T-helper 1 cell (primary cell): ENCODE results near the gene FAM120AOS.

ENCODE experiments used
- DNase-seq, 5 donors: peaks; one replicate each; pipeline ENCODE4 v3.0.0-alpha.2; 2012 to 2020
- total RNA-seq, 4 donors: gene quantifications; one replicate each; lab custom pipeline; 2026; lab: John Stamatoyannopoulos, UW

Gene FAM120AOS
- total RNA-seq = 73.1 to 85.1 (median 75.5) reads per million in 4 donors

DNA sequence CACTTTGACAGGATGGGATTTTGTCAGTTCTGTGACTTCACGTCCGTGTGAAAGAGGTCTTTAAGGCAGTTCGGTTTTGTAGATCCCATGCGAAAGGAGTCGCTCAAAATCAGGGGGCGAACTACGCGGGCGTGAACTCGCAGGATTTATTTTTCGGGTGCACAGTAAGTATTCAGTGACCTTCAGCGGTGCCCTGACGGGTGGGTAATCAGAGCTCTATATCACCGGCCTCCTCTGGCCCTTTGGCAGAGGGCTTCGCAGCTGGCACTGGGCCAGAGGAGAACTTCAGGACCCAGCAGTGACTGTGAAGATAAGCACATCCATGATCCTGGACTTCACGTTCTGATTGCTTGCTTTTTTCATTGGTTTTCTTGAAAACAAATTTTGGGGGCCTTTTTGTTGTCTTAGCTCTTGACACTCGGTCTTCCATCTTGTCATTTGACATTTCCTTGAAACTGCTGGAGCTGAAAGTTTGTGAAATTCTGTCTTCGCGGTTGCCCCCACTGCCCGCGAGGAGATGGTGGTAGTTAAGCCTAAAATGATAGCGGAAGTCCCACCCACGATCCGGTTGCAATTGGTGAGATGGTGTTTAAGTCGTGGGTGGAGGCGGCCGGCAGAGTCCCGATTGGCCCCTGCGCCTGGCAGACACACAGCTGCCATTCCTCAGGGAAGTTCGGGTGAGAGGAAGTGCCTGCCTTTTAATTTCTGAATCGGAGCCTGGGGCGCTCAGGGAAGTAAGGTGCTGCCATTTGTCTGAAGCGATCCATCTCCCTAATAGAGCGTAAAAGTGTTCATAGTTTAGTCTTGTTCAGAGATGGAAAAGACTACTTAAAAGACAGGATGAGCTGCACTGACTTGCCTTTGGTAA, at the start of gene FAM120AOS:
Gene FAM120AOS (minus strand): TSS at position 535 of the 868 bp plus-strand sequence. CDS start 872 bp downstream, outside the sequence.
- DNase-seq = peak; percentile 73 to 88 (median 82)

DNA sequence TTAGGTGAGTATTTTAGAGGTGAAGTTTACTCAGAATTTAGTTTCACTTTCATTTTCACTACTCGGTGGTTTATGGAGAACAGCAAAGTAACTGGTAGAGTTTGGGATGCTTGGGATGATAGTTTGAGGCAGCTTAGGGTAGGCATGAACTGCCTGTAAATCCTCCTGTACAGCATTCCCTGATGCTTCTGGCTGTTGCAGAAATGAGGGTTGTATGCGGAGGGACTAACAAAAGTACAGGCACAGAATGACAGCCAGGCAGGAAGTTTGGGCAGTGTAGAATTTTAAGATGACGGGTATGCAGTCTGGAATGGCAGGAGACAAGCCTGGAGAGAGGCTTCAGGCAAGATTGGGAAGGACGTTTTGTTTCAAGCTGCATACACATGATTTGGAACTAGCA, 48.0 kb upstream of the FAM120AOS start:
- peak in 1 of 5 donors; percentile 19 for DNase-seq

DNA sequence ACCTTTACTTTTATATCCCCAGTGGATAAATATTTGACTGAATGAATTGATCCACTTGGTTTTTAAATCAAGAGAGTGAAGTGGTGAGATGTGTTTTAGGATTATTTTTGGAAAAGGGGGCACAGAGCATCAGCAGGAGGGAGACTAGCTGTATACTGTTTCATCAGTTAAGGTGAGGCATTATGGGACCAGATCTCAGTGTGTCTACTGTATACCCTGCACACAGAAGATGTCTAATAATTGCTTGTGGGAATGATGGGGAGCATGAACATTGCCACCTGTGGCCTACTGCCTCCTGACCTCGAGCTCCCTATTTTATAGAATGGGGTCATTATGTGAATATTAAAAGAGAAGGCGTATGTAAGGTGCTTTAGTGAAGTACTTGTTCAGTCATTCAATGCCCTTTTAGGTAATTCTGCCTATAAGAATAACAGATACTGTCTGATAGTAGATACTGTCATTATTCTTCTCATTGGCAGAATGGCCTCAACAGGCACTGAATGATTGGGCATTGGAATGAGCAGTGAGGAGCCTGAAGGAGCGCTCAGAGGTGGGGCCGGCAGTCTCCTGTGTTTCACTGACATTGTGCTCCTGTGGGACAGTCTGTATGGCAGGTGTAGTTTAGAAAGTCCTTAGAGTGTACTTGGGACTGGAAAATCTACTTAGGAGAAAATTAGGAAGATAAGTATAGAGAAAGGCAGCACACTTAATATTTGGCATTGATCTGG, 47.4 kb upstream of the FAM120AOS start:
- DNase-seq = no peak

DNA sequence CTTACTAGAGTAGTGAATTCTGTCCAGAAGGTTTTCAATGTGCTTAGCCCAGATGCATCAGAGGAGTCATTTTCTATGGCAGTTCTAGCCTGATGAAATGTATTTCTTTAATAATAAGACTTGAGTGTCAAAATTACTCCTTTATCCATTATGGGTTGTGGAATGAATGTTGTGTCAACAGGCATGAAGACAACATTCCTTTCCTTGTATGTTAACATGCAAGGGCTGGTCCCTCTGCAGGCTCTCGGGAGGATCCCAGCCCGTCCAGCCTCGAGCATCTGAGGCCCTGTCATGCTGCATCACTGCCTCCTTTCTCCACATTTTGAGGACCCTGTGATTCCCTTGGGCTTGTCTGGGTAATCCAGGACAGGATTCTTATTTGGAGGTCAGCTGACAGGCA, 42.9 kb upstream of the FAM120AOS start:
- DNase-seq = no peak

DNA sequence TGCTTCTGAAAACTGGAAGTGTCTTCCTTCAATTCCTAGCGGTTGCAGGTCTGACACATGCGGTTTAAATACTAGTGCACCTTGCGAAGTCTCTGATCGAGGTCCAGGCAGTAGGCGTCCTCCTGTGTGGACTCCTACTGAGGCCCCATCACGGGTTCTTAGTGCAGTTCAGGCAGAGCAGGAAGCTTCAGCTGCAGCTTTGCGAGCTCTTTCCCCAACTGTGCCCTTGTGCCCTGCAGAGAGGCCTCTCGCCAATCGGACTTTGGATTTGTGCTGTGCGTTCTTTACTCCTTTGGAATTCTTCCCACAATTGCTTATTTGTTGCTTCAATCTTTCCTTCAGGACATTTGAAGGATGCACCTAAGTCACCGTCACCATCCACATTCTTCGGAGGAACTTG, 40.6 kb upstream of the FAM120AOS start:
- DNase-seq = no peak

DNA sequence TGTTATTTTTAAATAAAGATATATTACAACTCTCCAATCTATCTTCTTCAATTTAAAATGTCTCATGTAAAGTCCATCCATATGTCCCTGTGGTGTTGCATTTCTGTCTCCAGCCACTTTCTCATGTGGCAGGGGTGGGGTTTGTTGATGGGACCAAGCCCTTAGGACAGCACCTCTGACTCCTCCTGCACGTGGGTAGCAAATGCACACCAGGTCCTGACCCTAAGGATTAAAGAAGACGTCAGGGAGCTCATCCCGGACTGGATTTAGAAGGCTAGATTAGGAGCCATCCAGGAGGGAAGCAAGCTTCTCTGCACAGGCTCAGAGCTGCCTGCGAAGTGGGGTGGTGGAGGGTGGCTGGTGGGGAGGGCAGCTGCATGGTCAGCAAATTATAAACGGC, 38.9 kb upstream of the FAM120AOS start:
- DNase-seq = no peak

DNA sequence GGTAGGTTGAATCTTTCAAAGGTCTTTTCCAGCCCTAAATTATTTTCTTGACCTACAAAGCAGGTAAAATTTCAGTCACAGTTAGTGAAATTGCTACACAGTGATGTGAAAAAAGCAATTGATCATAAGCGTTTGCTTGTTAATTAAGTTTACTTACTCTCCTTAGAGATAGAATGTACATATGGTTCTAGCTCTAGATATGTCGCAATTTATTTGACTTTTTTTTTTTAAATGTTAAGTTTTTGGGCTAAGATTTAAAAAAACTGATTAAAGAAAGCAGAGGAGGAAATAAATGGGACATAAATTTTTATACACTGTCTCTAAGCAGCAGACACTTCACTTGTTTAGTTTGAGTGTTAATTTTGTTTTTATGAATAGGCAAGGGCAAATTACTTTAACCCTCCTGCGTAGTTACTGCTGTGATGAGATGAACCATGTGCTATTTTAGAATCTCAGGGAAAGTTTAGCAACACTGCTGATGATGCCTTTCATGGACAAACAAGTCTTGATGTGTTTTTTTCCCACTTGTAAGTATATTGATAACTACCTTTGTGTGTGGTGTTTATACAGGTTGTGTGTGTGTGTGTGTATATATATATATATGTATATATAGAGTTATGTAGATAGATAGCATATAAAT, 38.3 kb upstream of the FAM120AOS start:
- no peak for DNase-seq

DNA sequence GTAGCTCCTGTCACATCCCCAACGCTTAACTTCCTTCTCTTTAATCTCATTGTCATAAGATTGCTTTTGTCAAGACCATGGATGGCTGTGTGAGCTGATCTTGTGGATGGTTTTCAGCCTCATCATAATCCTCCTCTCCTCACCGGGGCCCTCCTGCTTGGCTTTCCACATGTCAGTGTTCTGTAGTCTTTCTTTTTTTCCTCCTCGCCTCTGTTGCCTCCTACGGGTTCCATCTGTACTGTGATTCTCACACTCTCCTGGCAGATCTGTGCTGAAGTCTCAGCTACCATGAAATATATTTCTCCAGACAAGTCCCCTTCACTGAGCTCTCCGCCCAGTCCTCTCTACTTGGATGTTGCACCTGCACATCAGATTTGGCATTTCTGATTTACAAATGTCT, 34.9 kb upstream of the FAM120AOS start:
- DNase-seq = no peak

DNA sequence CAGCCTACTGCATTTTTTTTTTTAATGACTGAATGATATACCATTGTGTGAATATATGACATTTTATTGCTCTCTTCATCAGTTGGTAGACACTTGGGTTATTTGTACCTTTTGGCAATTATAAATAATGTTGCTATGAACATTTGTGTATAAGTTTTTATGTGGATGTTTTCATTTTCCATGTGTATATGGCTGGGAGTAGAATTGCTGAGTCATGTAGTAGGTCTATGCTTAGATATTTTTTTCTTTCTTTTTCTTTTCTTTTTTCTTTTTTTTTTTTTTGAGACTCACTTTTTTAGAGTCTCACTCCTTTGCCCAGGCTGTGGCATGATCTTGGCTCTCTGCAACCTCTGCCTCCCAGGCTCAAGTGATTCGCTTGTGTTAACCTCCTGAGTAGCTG, 32.9 kb upstream of the FAM120AOS start:
- DNase-seq = no peak

DNA sequence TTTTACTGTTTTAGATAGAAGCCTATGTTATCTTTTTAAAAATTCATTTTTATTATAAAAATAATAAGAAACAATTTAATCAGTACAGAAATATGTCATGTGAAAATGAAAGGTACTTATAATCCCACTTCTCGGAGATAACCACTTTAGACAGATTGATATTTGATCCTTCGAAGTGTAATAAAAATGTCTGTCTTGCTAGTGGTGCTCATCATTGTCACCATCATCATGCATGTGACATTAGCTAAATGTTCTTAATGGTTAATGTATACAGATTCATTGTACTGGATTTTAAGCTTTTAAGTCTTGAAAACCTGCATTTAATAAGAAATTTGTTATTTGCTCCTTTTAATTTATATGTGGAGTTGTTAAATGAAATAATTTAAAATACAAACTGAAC, 30.1 kb upstream of the FAM120AOS start:
- no peak for DNase-seq

DNA sequence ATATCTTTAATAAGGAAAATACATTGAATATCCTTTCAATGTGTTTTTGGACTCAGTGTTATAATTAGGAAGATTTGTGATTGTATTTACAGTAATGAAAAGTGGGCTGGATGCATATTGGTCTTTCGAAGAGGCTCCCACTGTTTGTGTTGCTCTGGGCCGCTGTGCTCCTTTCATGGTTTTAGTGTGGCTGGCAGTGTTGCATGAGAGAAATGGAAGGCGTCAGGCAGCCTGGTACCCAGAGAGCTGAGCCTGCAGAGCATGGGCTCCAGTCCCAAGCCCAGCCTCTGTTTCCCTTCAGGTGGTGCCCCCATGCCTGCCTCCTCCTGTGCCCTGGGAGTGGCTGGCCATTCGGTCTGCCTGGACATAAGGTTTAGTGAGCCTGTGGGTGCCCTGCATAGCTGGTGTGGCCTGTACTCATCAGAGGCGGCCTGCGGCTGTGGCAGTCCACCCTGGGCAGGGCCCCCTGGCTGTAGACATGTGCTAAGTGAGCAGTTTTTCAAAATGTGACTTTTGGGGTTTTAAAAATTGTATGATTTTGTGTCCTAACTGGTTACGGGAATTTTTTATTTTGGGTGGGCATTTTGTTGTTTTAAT, 27.4 kb upstream of the FAM120AOS start:
- no peak for DNase-seq

DNA sequence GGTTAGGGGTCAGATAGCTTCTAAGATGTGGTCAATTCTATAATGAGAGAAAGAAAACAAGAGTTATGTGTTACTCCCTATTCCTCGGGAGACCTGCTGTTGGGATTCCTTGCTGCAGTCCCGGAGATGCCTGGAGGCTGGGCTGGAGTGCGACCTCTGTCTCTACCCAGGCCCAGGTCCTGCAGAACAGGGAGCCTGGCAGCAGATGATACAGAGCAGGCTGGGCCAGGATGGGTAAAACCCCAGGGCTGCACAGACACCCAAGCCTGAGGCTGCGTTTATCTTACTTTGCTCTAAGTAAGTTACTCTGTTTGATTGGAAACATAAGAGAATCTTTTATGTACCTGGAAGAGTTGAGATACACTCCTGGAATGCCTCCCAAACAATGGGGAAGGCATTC, 26.9 kb upstream of the FAM120AOS start:
- no peak for DNase-seq

DNA sequence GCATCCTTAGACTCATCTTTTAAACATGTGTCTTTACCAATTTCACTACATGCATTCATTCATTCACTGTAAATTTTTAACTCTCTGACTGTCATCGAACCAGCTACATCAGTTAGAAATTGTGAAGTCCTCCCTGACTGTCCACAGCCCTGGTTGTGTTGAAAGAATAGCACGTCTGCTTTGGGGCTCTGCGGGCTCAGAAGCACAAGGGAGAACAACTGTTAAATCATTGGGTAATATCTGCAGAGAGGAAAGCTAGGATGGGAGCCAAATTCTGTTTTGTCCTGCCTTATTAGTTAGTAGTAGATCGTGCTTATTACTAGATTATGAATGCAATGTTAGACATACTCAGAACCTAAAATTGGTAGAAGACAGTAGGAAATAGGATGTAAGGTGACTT, 26.3 kb upstream of the FAM120AOS start:
- DNase-seq = no peak

DNA sequence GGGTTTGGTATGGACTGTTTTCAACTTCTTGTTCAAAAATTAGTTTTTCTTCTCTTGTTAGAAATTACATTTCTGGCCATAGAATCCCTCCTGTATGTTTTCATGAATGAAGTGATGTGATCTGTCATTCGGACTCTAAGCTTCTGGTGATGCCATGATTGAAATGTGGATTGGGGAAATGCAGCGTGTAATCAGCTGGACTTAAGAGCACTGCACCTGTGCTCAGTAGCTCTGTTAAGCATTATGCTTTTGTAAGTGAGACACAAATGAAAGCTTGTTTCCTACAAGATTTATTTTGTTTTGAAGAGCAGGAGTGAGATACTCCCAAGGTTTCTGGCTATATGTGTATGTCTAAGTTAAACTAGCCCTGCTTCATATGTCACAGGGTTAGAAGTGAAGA, 24.0 kb upstream of the FAM120AOS start:
- no peak for DNase-seq

DNA sequence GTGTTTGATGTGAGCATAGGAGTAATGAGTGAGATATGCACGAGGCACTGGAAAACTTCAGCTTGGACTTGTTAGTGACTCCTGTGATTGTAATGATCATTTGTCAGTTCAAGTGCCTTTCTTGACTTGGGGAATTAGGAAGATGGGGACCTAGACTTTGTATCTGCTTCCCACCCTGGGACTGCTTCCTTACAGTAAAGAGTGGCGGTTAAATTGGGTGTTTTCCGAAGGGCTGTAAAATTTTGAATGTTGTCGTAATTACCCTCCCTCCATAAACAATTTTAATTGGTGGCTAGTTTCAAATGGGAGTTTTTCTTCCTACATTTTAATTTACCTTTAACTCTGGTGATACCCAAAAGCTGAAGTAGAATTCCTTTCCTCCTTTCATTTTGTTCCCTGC, 23.5 kb upstream of the FAM120AOS start:
- no peak for DNase-seq

DNA sequence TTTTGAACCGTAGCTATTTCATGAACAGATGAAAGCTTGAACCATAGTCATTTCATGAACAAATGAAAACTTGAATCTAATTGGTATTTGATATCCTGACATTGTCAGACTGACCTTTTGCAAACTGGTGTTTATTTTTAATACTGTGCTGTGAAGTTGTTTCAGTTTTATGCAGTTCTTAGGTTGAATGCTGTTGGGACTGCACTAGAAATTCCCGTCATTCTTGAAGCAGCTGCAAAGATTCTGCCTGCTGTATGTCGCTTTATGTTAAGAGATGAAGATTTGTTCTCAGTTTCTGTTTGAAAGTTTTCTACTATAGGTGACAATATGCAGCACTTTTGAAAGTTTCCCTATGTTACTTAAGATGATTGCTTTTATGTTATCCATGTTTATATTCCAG, 22.5 kb upstream of the FAM120AOS start:
- no peak for DNase-seq

DNA sequence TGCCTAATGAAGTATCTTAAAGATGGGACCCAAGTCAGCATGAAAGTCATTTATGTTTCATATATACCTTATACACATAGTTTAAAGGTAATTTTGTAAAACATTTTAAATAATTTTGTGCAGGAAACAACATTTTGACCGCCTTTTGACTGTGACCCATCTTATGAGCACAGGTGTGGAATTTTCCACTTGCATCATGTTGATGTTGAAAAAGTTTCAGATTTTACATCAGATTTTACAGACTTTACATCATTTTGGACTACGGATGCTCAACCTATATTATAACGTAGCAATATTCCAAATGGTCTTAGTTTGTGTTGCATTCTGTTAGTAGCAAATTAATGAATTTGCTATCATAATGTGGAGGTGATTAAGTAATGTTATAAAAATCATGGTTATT, 21.7 kb upstream of the FAM120AOS start:
- no peak for DNase-seq

DNA sequence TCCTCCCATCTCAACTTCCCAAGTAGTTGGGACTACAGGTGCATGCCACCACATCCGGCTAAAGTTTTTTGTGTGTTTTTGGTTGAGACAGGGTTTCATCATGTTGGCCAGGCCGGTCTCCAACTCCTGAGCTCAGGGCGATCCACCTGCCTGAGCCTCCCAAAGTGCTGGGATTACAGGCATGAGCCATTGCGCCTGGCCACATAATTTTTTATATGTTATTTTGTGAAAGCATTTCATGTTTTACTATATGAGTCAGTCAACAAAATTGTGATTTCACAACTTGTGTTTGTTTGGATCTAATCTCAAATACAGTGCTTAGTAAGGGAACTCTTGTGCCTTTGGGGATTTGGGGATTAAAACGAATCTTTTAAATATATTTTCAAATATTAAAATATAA, 20.0 kb upstream of the FAM120AOS start:
- no peak for DNase-seq

DNA sequence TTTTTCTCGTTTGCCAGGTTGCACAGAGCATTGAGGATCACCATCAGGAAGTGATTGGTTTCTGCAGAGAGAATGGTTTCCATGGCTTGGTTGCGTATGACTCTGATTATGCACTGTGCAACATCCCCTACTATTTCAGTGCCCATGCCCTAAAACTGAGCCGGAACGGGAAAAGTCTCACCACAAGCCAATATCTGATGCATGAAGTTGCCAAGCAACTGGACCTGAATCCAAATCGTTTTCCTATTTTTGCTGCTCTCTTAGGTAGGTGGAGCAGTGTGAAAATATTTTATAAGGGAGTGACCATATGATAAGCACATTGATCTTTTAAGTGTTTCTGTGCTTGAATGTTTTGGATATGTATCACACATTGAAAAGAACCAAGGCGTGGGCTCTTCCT, 17.7 kb upstream of the FAM120AOS start:
- no peak for DNase-seq

DNA sequence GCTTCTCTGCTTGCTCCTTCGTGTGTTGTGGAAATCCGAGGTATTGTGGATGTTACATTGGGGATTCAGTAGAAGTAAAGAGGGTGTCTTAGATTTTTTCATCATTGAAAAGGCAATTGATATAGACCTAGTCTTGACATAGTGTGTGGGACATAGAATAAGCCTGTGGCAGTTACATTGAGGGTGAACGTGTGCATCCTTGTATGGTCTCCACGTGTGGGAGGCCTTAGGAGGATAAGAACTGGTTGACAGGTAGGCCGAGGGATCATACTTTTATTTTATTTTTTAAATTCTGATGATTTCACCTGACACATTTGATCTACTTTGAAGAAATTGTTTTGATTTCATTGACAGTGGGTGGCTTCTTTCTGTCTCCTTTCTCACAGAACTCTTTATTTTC, 17.0 kb upstream of the FAM120AOS start:
- DNase-seq = no peak

DNA sequence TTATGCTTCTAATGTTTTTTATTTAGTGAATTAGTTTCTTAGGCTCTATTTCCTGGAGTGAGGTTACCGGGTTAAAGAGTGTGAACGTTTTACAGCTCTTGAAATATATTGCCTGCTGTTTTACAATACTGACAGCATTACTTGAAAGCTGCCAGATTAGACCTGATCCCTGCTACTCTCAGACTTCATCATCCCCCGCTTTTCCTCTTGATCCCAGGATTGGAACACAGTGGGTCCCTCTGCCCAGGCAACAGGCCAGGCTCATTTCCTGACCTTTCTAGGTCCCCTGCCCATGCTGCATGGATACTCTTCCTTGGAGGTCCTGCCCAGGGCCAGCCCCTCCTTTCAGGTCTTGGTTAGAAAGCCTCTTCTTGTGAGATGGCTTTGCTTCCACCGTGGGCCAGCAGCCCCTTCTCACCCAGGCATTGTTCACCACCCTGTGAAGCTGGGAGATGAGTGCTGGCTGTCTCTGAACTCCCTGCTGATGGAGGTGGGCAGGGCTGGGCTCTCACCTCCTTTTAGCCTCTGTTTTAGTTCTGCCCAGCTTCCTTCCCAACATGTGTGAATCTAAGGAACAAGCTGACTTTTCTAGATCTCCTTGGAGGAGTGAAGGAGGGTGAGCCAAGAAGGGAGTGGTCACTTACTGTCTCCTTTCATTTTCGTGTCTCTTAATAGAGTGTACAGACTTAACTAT, 15.5 kb upstream of the FAM120AOS start:
- DNase-seq = no peak

DNA sequence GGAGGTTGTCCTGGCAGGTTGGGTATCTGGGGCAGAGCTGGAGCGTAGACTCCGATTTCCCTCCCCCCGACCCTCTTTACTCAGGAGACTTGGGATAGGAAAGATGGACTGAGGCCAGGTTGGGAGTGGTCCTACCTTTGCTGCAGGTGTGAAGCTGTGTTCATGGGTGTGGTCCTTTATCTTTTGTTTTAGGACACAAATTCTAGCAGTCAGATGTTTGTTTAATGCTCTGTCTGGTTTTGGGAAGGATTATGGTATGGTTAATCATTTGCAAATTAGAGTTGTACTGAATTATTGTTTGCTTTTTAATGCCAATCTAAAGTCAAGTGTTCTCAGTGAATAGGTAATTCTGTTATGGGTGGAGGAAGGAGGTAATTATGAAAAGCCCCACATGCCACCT, 14.1 kb upstream of the FAM120AOS start:
- DNase-seq = no peak

DNA sequence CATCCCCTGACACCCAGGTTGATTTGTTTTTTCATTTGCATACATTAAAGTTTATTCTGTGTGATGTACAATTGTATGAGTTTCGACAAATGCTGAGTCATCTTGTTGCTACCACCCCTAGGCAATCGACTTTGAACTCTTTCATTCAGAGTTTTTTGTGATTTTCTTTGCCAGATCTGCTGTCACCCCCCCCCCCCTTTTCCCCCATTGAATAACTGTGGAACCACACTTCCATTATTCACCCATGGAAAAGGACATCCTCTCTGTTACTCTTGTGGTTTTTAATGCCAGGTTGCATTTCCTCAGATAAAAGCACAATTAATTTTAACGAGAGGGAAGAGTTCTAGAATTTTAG, 13.7 kb upstream of the FAM120AOS start:
- DNase-seq = peak in 1 of 5 donors; percentile 46
